GM19372 (cell line): ENCODE data around the gene EVI5.
"Not testable (repeated sequence)": the region's sequence is repeated elsewhere in the genome, so short reads cannot be mapped to it uniquely, and the experiment has no call there.

ENCODE experiments used
- ATAC-seq: cut with Tn5 transposase; IDR thresholded peaks from one replicate; pipeline ENCODE4 v1.9.1; 2021; ENCODE audit warnings: mild to moderate bottlenecking, low read depth, moderate library complexity; ENCODE audit not compliant: unreplicated experiment

Gene EVI5

DNA sequence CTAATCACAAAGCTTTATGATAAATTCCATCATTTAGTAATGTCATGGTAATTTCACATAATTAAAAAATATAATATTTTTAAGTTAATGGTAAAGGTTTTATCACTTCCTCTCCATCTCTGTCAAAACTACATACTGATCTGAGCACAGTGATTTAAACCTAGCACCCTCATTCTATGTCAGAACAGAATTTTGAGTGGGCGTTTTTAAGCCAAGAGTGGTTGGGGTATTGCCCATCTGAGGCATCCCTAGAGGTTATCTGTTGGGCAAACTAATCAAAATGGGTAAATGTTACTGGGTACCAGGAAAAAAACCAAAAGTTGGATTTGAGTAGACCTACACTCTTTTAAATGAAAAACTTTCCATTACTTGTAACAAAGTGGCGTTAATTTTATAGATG, 197.5 kb downstream of the EVI5 start:
- no peak for ATAC-seq

DNA sequence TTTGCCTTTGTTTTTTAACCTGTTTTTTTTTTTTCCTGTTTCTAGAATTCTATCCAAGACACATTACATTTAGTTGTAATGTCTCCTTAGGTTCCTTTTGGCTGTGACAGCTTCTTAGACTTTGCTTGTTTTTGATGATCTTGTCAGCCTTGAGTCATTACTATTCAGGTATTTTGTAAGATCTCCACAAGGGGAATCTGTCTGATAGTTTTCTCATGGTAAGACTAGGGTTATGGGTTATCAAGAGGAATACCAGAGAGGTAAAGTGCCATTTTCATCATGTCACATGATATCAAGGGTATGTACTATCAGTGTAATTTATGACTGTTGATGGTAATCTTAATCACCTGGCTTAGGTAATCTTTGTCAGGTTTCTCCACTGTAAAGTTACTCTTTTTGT, 199.1 kb downstream of the EVI5 start:
- no peak for ATAC-seq

DNA sequence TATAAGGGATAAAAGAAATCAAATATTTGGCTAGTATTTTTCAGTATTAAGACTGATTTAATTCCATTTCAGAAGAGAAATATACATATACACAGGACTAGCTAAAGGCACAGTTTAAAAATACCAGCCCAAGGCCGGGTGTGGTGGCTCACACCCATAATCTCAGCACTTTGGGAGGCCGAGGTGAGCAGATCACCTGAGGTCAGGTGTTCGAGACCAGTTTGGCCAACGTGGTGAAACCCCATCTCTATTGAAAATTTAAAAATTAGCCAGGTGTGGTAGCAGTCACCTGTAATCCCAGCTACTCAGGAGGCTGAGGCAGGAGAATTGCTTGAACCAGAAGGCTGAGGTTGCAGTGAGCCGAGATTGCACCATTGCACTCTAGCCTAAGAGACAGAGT, 200.1 kb downstream of the EVI5 start:
- not testable (repeated sequence) for ATAC-seq

DNA sequence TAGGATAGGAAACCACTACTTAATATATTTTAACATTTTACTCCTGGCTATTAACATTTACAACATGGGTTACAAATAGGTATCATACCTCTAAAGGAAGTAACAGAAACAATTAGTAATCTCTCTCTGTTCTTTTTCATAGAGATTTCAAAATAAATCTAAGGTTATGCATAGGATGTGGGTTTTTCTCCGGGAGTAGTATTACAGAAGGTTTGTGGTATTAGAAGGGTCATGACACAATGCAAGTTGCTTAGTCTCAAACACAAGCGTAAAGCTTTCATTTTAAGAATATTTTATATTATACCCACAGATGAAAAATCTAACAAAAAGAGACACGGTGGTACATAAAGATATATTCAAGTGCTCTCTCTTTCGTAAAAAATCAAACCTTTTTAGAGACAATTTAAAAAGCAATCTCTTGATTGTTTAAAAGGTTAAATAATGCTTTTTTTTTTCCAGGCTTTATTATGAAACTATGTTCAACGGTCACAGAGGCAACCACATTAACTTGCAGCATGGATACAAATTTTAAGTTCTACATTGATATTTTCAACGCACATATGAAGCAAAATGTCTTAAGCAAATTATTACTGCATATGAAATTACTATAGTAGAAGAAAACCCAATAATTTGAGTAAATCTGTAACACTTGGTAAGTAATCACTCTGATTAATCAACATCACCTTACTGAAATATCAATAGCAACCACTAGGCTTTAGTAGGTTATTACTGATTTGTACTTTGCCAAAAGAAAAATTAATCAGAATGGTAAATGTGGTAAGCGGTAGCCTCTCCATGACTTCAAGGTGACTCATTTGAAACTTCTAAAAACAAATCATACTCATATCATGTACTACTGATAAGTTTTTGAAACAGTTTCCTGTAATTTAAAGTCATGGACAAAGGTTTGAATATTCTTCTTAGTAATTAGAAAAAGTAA, 200.8 kb downstream of the EVI5 start:
- peak; percentile 71 for ATAC-seq

DNA sequence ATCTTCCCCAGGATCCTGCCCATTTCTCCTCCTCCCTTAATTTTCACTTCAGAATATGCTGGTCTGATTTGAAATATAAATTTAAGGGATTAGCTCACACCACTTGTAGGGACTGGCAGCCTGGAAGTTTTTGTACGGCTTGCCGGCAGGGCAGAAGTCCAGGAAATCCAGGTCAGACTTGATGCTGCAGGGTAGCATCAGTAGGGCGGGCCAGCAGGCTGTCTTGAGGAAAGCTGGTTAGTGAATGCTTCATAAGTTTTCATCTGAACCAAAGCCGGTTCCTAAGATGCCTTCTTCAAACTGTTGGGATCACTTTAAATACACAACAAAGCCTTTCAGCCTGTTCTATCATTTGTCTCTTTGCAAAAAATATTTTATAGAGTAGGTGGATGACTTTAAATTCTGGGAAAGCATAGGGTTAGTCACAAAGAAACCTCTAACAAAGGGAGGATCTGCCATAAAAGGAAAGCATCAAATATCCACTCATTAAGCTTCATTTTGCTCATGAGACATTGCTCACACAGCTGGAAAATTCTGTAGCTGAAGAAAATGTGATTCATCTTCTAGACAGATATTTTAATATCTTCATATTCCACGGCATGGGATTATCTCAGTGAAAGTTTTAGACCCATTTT, 207.5 kb downstream of the EVI5 start:
- no peak for ATAC-seq

DNA sequence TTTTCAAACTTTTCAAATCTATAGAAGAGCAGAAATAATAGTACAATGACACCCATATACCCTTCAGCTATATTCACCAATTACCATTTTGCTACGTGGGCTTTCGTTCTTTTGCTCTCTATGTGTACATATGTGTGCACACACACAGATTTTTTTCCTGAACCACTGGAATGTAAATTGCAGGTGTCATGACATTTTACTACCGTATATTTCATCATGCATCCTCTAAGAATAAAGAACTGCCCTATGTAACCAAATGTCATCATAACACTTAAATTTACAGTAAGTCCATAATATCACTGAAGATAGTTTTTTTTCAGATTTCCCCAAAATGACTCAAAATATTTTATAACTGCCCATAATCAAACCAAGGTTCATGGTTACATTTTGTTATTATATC, 209.8 kb downstream of the EVI5 start:
- ATAC-seq = no peak

DNA sequence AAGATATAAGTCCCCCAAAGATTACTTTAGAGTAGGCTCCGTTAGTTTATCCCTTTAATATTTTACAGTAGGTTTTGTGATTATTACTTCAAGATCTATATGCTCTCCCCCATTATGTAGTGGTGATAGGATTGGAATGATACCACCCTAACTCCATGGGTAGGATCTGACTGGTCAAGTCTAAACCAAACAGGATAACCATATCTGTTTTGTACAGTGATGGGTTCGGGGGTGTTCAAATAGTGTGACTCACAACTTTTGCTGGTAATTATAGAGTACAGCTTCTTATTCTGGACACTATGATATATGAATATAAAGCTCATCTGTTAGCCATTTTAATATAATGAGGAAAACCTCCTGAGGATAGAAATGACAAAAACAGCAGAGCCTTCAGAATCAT, 212.4 kb downstream of the EVI5 start:
- no peak for ATAC-seq

DNA sequence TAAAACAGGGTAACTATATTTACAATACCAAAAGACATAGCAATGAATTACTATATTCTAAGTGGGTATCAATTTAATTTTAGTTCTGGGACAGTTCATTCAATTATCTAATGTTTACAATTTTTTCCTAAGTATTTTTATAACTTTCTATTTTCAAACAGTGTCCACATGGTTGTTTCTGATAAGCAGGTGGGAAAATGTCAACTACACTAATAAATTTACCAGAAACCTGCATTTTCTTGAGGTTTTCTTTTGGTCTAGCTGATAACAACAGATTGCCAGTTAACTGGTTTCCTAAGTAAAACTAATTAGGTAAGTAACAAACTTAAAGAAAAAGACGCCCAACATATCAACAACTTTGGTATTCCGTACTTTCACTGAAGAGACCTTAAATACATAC, 213.3 kb downstream of the EVI5 start:
- ATAC-seq = no peak

DNA sequence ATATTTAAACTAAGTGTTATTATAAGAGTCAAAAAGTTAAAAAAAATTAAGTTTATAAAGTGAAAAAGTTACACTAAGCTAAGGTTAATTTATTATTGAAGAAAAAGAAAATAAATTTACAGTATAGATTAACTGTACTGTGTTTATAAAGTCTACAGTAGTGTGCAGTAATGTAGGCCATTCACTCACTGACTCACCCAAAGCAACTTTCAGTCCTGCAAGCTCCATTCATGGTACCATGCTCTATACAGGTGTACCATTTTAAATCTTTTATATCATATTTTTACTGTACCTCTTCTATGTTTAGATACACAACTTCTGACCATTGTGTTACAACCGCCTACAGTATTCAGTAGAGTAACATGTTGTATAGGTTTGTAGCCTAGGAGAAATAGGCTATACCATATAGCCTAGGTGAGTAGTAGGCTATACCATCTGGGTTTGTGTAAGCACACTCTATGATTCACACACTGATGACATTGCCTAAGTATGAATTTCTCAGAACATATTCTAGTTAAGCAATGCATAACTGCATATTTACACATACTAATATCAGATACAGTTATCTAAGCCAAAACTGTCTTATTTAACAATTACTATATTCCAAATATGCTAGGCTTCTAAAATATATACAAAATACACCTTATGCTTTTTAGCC, 217.6 kb downstream of the EVI5 start:
- ATAC-seq = no peak

DNA sequence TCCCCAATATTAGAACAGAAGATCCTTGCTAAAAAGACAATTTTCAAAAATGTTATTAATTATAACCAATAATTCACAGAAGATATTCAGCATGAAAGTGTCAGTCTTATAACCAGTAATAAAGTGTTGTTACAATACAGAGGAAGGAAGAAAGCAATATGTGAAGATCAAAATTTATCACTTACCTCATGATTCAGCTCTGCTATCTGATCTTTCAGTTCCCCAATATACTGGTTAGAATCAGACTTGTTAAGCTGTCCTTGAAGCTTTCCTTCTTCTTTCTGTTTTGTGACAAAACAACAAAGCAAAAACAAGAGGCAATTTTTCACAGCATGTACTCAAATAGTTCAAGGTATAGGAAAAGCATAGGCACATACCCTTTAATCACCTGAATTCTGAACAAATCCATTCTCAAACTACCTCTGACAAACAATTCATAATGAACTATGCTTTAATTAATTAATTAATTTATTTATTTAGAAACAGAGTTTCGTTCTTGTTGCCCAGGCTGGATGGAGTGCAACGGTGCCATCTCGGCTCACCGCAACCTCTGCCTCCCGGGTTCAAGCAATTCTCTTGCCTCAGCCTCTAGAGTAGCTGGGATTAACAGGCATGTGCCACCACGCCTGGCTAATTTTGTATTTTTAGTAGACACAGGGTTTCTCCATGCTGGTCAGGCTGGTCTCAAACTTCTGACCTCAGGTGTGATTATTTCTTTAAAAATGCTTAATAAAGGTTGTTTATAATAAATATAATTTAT, 221.3 kb downstream of the EVI5 start:
- ATAC-seq = peak; percentile 93

DNA sequence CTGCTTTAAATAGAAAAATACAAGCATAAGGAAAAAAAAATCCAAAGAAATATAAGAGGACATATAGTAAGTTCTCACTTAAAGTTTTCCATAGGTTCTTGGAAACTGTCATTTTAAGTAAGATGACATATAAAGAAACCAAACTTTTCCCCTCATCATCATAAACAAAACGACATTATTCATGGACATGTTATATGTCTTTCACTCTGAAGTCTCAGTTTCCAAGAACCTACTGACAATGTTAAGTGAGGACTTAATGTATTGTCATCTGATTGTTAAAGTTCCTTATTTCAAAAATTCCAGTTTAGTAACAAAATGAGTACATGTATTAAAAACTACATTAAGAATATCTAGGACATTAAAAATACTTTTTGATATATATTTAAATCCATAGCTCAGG, 228.6 kb downstream of the EVI5 start:
- ATAC-seq = no peak

DNA sequence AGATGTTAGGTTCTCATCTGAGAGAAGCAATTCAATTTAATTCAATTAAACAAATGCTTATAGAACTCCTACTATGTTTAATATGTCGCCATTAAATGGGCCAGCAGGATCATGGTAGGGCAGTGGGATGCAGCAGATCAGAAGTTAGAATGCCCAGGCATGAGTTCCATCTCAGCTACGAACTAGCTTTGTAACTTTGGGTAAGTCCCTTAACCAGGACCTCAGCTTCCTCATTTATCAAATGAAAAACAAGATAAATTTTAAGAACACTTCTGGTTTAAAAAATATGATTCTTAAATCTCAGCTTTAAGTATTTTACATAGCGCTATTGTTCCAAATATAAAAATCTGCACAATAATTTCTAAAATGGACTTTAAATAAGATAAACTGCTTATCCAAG, 230.7 kb downstream of the EVI5 start:
- no peak for ATAC-seq

DNA sequence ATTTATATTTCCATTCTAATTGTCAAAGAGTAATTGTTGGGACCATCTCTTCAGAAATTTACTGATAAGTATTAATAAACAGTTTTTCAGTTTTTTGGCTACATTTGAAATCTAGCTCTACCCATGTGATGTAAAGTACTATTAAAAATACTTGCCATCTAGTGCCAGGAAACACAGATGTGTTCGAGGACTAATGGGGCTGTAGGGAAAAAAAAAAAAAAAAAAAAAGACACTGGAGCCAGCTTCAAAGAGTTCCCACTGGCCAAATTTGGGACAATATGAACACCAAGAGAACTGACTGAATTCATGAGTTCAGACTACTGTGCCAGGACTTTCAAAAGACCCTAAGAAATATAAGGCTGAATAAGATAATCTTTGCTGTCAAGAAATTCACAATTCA, 233.0 kb downstream of the EVI5 start:
- no peak for ATAC-seq

DNA sequence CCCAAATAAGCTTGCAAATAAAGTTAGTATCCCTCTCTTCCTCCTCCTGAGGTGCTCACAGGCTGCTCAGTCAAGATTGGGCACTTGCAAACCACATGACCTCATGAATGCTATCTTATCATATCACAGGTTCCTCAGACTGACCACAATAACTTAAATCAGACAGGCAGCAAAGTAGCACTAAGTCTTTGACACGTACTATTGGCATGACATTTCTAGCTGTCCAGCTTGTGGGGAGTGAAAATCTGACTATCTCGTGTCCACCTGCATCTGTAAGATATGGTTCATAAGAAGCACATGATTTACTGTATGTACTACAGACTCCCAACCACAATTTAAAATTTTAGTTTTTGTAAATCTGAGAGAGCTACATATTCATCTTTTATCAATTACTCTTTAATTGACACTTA, 240.1 kb downstream of the EVI5 start:
- ATAC-seq = no peak

DNA sequence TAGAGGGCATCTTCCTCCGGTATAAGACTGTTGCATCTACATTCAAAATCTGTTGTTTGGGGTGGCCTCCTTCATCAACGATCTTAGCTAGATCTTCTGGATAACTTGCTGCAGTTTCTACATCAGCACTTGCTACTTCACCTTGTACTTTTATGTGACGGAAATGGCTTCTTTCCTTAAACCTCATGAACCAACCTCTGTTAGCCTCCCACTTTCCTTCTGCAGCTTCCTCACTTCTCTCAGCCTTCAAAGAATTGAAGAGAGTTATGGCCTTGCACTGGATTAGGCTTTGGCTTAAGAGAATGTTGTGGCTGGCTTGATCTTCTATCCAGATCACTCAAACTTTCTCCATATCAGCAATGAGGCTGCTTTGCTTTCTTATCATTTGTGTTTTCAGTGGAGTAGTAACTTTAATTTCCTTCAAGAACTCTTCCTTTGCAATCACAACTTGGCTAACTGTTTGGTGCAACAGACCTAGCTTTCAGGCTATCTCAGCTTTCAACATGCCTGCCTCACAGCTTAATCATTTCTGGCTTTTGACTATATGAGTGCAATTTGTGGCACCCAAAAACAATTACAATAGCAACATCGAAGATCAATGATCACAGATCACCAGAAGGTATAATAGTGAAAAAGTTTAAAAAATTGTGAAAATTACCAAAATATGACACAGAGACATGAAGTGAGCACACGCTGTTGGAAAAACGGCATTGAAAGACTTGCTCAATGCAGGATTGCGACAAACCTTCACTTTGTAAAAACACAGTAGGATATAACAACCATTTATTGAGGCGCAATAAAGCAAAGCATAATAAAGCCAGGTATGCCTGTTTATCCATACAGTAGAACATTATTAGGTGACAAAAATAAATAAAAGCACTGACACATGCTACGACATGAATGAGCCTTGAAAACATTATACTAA, 241.5 kb downstream of the EVI5 start:
- no peak for ATAC-seq

DNA sequence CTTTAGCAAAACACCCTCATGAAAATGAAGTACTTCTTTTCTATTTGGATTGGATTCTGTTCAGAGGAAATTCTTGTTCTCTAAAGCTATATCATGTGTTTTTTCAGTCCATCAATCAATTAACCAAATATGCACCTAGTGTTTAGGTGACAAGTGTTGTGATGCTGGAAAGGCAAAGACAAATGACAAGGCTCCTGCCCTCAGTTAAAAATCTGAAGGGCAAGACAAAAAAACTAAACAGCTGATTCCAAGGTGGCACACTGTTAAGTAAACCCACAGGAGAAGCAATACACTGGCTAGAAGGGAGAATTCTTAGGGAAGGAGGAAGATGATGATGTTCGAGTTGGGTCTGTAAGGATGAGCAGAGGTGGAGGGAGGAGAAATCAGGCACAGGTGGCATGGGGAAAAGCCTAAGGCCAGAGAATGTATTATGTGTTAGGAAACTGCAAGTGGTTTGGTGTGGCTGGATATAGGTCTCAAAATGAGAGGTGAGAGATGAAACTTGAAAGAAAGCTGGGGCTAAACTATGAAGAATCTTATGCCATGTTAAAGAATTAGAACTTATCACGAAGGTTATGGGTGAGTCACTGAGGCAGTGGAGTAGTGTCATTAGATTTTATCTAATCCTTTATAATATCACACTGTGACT, 246.4 kb downstream of the EVI5 start:
- ATAC-seq = peak; percentile 31

DNA sequence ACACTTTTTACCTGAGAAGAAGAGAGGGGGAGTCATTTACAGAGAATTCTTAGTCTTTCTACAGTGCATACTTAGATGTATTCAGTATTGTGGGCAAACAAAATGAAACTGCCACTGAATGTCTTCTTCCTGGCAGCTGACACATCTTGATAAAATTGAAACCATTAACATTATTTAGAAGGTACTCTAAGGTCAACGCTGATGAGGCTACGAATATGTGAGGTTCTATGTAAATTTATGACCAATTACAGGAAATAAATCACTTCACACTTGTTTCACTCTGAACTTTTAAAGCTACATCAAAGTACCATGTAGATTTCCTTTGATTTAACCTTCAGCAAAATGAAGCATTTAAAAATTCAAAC, 246.9 kb downstream of the EVI5 start:
- ATAC-seq = peak; percentile 48

DNA sequence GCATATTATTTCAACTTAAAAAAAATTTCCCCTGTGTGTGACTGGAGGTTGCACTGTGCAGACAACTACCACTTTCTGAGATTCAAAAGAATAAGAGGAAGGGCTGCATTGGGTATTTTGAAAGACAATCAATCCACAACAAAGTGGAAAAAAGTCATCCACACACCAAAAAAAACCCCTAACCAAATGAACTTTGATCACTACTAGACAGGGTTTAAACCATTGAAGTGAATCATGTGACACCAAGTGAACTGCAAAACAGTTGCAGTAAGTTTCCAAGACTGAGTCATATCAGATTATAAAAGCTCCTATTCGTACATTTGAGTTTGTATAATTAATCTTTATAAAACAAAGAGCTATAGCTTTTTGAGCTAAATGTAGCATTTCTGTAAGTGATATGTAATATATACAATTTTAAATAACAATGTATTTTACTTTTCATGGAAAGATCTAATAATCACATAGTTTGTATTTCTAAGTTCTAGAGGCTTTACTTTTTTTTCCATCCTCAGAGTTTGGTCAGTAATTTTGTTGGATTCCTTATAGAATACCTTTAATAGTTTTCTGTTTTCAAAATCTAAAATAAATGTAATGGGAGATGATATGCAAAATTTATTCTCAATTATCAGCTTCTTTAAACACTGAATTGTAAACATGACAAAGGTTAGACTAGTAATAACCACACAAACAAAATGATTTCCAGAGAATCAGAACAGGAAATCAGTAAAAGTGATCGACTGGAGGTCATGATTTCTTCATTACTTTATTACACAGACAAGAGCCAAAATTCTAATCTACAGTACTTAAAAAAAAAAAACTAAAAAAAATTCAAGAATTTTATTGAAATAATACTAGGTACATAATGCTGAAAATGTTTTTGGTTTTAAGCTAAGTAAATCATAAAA, 247.7 kb downstream of the EVI5 start:
- peak; percentile 58 for ATAC-seq
